Right lung (tissue), 5 donors: ENCODE measurements around the gene SLC24A3. TPM values are rescaled to one million over a fixed set of nuclear protein-coding genes. Genes with fewer than 3 reads are reported as not detected.
A peak's percentile ranks its signal among the peaks of the same experiment; 100 is the strongest.

Source experiments
- DNase-seq, 2 donors: peaks; one replicate each; pipeline ENCODE4 v3.0.0-alpha.2; 2013
- polyA plus RNA-seq, 5 donors: library from polyadenylated mRNA; unstranded; fragments of 120-200 nt; gene quantifications; one replicate each; pipeline versions ENCODE4 v1.2.1 to v1.2.3, GENCODE V29; 2013; ENCODE audit warnings: inconsistent platforms in 1 of 5, low replicate concordance in 1 of 5; ENCODE audit not compliant: insufficient read length in 5 of 5, insufficient read depth in 1 of 5

SLC24A3 gene
- polyA plus RNA-seq, 5 donors = 5.9 to 8.1 (median 6.8) TPM

DNA sequence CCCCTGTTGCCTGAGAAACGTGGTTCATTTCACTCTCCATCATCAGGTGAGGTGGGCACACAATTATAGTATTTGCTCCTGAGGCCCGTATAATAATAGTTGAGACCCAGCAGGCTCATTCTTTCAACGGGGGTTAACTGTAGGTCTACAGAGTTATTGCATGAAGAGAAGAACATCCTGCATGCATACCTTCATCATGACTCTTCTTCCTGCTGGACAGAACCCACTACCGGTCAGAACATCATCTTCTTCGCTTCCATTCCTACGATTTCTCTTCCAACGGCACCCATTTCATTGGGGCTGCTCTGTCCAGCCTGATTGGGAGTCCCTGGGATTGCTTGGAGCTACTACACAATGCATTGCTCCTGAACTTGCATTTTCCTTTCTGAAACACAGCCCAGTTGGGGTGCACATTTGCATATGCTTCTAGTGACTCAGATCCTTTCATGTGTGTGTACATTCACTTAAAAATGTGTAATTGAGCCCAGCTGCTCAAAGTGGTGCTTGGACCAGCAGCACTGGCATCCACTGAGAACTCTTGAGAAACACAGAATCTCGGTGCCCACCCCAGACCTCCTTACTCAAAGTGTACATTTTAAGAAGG, 57.4 kb downstream of the SLC24A3 start:
- DNase-seq = no peak

DNA sequence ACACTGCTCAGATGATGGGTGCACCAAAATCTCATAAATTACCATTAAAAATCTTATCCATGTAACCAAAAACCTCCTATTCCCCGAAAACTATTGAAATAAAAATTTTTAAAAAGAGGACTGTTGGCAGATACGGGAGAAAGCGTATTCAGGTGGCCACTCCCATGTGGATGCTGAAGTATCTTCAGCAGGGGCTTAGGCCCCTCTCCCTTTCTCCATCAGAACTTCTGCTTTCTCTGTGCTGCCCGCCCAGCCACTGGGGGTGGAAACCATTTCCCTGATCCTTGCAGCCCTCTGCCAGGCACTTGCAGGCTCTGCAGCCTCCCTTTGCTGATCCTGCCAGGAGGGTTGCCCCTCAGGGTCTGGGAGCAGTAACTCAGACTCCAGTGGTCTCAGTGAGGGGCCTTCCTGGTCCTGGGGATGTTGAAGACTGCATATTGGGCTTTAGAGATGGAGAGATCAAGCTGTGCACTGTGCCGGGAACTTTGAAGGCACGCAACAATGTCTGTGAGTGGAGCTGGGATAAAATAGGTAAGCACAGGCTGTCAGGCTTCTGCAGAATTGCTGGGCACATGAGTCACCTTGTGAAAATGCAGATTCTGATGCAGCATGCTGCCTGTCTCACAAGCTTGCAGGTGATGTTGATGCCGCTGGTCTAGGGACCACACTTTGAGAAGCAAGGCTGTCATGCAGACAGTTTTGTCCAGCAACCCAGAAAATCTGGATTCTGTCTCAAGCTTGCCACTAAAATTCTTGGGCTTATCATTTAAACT, 59.6 kb downstream of the SLC24A3 start:
- DNase-seq = no peak

DNA sequence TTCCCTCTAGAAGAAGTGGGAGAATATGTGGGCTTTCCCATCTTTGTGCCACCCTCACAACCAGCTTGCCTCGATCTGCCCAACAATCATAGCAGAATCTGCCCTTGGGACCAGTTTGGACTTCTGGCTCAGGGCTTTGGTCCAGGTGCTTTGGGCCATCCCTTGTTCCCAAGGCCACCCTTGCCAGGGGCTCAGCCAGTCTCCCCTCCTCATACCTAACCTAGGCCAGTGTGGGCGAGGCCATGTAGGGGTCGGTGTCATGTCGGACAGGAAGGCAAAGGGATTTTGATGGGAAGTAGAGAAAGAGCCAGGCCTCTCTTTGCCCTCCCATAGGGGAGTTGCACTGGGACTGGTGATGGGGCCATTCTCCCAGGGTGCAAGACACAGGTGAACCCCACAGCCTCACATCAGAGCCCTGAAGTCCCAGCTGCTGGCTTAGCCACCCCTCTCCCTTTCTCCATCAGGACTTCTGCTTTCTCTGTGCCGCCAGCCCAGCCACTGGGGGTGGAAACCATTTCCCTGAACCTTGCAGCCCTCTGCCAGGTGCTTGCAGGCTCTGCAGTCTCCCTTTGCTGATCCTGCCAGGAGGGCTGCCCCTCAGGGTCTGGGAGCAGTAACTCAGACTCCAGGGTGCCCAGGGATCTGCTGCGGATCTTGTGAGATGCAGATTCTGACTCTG, 60.7 kb downstream of the SLC24A3 start:
- no peak for DNase-seq

DNA sequence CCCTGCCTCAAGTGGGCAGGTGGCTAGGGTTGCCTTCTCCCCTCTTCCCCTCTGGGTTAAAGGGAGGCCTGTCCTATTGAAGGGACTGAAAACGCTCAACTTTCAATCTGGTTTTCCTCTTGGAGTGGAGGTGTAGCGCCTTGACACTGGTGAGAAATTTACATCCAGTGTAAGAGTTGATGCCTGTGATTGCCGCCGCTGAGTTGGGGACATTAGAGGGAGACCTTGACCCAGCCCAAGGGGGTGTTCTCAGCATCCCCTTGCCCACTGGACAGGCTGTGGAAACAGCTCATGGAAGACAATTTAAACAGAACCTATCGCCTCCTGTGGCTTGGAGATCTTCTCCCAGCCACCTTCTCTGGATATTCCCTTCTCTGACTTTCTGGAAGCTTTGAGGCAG, 61.6 kb downstream of the SLC24A3 start:
- no peak for DNase-seq

DNA sequence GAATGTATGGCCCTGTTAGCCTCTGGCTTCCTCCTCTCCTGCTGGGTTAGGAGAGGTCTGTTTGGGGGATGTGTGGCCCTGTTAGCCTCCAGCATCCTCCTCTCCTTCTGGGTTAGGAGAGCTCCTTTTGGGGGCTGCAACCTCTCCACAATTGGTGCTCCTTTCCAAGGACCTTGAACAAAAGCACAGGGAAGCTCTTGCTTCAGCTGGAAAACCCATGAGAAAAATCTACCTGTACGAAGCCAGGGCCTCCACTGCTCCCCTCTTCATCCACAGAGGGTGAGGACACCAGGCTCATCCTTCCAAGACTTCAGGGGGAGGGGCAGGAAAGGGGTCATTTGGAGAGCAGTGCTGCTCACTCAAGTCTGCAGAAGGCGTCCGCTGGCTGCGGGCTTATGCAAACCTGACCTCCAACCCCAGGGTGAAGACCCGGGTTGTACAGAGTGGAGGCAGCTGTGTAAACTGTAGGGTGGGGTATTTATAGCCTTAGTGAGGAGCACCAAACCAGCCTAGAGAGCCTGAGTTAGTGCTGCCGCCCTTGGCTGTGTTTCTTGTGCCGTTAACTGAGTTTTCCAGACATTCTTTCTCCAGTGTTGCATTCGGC, 62.1 kb downstream of the SLC24A3 start:
- DNase-seq = peak; percentile 62 to 66

DNA sequence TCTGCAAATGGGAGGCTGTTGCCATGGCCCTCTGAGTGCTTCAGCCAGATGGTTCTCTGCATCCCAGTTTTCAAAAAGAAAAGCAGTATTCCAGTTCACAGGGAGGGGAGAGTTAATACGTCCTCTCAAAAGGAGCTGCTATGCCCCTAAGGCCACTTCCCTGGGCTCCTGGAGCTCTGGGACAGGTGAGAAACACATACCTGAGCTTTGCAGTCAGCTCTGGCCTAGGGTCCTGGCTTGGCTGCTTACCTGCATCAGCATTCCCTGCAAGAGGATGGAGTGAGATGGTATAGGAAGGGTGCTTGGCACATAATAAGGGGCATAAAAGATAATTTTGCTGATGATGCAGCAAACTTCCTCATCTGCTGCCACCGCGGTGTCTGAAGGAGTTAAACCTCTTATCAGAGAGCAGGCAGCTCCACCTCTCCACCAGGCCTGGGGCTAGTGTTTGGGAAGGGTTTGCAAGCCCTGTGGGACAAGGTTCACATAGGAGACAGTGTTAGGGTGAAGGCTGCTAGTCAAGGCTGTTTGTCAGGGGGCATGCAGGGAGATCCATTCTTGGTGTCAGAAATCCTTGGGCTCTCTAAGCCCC, 62.7 kb downstream of the SLC24A3 start:
- no peak for DNase-seq

DNA sequence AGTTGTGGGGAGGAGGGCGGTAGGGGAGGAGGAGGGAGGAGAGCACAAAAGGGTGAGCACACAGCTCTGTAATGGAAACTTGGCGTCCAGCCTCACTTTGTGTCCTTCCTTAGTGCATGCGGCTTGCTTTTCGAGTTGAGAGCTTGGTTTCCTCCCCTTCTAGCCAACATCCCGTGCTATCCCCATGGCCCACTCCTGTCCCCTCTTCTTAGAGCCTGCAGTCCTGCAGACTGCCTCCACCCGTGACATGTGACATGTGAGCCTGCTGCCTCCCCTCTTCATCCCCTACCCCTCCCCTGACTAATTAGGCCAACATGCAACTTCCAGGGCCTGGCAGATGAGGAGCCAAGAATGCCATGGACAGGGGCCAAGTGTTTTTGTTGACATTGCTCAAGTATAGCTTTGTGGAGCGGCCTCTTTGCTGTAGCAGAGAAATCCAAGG, 63.2 kb downstream of the SLC24A3 start:
- DNase-seq = peak; percentile 93 to 95

DNA sequence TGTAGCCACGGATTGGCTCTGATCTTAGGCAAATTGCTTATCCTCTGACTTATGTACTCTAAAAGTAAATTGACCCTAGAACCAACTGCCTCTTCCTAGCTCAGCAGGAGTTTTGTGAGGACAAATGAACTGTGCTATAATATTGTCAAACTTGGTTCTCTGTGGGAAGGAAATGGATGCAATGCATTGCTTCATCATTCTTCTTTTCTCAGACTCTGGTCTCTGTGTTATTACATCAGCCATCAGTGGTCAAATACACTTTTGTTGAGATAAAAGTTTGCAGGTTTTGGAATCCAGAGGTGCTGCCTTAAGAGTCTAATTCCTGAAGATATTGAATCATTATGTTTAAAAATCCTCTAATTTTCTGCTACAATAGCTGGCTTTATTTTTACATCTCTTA, 64.9 kb downstream of the SLC24A3 start:
- no peak for DNase-seq

DNA sequence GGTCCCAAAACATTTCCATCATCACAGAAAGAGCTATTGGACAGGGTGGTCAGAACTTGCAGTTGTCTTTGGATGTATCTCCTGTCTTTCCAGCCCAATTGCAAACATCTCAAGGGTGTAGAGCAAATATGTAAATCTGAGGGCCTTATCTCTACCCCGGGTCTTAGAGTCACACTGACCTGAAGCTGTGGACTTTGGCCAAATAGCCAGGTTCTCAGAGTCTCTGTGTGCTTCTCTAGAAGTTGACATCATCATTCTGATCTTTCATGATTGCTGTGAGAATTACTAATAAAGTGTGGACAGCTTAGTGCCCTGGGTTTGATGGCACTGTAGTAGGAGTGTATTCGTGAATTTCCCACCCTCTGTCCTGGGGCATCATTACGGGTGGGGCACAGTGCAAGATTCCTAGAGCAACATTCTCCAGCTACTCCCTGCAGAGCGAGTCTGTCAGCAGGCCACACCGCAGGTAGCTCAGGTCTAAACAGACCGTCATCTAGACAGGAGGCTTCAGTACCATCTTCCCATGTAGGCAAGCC, 71.1 kb downstream of the SLC24A3 start:
- DNase-seq = no peak

DNA sequence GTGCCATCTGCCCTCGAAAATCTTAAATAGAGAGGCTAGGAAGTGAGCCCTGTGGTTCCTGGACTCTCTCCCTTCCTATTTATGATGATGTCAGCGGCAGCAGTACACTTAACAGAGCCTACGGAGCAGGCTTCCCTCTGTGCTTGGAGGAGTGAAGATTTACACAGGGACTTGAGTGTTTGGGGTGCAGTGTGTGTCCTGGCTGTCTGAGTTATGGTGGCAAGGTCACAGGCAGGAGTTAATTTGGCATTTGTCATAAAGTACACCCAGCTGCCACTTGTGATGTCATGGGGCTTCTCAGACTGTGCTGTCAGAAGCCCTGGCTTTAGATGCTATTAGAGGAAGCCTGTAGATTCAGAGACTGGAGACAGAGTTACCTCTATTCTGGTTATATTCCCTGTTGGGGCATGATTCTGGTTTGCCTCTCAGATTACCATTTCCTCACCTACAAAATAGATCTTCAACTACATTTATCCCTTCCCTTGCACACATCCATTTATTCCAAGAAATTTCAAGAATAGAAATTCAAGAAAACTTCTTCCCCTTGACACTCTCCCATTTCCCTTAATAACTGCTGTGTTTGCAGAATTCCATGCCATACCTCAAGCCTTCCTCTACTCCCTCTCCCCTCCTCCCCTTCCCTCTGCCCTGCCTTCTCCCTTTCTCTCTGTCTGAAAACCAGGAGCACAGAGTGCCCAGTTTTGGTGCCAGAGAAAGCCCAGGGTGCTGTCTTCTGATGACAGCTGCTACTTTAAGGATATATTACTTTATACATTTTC, 72.1 kb downstream of the SLC24A3 start:
- no peak for DNase-seq

DNA sequence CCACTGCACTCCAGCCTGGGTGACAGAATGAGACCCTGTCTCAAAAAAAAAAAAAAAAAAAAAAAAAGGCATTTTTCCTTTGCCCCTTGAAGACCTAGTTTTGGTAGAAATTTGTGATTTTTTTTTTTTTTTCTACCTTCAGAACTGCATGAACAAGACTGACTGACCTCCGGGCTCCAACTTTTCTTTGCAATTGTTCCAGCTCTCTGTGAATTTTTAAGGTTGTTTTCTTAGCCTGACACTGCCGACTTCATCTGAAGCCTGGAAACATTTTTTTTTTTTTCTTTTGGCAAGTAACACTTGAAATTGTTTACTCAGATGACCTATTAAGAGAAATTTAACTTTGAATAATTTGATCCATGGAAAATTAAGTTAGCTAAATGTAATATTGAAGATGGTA, 73.0 kb downstream of the SLC24A3 start:
- no peak for DNase-seq

DNA sequence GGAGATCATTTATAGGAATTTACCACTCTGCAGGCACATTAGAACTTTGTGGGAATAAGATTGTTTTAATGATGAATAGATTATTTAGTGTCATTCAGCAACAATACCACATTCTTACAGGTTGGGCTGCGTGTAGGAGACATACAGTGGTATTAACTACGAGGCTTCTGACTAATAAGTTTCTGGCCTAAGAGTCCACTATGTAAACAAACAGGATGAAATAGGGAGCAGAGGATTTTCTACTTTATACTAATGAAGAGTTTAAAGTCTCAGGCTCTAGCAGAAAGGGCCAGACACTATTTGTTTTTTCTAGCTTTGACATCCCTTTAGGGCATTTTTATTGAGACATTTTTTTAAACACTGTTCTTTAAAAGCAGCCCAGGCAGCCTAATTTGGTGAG, 75.6 kb downstream of the SLC24A3 start:
- no peak for DNase-seq

DNA sequence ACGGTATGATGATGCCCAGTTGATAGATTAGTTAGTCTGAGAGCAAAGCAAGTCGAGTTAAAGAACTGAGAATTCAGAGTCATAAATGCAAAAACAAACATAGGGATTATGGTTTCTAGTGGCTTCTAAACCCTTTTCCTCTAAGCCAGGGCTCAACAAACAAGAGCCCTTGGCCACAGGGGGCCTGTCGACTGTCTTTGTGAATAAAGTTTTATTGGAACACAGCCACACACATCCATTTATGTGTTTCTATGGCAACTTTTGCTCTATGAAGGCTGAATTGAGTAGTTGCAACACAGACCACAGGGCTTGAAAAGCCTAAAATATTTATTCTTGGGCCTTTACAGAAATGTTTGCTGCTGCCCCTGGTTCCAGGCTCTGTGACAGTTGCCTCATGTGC, 76.2 kb downstream of the SLC24A3 start:
- DNase-seq = no peak

DNA sequence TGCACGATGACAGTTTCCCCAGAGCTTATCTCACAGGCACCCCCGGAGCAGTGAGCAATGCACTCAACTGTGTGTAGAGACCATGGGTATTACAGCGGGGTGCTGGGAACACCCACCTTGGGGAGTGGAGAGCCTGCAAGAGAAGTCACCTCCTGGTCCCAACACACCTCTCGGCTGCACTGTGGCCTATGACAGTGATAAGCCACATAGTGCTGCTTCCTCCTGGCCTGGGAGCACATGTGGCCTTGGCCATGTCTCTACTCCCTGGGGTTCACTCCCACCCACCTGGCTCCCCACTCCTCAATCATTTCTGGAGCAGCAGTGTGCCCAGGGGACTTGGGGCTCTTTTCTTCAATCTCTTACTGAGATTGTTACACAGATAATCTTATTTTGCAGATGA, 77.0 kb downstream of the SLC24A3 start:
- DNase-seq = no peak

DNA sequence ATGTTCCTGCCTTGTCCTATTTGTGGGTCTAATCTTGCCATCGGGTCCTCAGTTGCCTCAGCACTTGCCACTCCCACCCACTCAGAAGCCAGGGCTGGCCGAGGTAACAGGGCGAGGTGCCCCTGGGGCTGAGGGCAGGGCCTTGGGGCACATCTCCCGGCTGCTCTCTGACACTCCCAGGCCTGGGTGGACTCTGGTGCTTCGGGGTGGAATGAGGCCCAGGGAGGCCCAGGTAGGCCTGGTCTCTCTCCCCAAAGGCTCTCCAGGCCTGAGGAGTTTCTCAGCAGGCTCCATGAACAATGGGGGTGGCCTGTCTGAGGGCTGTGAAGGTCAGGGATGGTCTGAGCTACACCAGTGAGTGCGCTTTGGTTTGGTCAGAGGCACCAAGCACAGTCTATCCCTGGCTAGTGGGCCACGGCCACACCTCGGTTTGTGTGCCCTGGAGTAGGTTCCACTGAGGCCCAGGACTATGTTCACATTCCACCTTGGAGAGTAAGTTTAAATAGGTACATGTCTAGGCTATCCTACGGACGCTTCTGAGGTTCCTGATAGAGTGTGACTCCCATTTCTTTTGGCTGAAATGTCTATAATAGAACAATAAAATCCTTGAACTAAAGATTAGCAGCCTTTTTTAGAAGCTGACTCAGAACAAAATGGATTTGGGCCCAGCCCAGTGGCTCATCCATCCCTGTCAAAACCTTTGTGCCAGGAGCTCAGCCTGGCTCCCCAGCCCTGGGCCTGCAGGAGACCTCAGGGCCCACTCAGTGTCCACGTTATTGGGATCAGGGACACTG, 78.8 kb downstream of the SLC24A3 start:
- DNase-seq = no peak

DNA sequence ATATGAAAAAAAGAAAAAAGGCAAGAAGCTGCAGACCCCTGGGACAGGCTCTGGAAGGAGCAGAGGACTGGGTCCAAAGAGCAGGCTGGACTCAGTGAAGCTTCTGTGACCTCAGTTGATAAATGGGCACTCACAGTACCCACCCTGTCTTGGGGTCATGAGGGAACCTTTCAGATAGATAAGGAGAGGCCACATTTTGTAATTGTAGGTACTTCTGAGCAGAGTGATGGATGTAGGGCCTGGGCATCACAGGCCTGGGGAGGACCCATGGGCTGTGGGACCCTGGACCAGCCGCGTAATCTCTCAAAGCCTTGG, 79.3 kb downstream of the SLC24A3 start:
- no peak for DNase-seq

DNA sequence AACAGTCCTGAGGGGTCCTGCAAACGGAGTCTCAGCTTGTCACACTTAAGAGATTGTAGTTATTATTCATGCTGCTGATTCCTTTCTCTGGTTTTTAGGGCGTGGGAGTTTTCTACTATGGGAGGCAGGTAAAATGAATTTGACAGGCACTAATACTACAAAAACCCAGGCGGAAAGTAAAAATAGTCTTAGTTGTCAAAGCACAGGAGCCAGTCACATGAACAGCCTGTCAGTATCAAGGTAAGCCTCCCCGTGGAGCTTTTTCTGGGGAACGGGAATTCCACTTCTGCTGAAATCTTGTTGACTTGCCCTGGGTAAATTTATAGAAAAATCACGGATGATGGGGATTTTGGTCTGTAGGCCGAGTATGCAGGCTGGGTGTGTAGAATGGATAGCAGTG, 79.8 kb downstream of the SLC24A3 start:
- no peak for DNase-seq

DNA sequence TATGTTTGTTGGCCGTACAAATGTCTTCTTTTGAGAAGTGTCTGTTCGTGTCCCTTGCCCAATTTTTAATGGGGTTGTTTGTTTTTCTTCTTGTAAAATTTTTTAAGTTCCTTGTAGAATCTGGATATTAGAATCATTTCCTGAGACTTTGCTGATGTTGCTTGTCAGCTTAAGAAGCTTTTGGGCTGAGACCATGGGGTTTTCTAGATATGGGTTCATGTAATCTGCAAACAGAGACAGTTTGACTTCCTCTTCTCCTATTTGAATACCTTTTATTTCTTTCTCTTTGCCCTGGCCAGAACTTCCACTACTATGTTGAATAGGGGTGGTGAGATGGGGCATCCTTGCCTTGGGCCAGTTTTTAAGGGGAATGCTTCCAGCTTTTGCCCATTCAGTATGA, 82.6 kb downstream of the SLC24A3 start:
- DNase-seq = no peak

DNA sequence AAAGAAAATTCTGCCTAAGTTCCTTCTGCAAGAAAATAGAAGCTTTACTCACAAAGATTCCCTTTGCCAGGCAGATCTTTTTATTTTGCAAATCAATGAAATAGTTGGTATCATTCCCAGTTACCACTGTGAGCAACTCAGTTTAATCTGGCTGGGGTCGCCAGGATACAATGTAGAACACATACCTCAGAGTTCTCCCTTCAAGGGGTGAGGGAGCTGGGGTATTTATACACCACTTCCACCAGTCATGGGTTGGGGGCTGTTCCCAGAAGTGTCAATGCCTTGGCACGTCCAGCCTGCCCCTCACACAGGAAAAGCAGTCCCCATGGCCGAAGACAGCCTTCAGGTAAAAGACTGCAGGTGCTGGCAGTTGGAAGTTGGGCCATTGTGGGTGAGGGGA, 86.2 kb downstream of the SLC24A3 start:
- no peak for DNase-seq

DNA sequence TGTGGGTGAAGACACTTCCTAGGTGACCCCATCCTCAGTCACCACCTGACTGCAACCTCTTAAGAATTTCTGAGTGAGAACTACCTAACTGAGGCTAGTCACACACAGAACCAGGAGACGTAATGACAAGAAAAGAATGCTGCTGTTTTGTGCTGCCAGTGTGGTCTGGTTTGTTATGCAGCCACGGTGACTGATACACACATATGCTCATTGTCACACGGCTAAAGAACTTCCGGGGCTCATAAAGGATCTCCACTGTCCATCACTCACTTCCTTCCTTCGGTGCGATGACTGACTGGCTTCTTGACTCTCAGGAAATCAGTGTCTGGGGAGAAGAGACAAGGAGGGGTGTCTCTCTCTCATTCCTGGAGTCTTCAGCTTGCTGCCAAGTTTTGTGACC, 88.0 kb downstream of the SLC24A3 start:
- DNase-seq = no peak

DNA sequence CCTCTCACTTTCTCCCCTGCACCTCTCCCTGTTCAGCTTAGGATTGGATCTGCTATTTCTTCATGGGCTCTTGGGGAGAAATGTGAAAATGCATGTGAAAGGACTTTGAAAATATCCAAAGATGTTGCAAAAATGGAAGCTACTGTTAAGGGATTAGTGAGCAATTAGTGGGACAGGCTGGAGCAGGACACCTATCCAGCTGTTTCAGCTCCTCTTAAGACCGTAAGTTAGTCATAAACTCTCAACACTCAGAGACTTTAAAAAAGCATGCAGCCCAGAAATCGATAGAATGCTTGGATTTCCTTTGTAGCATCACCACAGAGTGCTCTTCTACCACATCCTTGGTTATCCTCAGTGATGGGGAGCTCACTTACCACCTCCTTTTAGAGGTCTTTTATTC, 88.7 kb downstream of the SLC24A3 start:
- no peak for DNase-seq
